Measurements from ENCODE around the gene CDH22. TPM values are rescaled to one million over a fixed set of nuclear protein-coding genes. Genes with fewer than 3 reads are reported as not detected.

Gene CDH22
- total RNA-seq, 1 donor from 2014 or later = 0.18 TPM

DNA sequence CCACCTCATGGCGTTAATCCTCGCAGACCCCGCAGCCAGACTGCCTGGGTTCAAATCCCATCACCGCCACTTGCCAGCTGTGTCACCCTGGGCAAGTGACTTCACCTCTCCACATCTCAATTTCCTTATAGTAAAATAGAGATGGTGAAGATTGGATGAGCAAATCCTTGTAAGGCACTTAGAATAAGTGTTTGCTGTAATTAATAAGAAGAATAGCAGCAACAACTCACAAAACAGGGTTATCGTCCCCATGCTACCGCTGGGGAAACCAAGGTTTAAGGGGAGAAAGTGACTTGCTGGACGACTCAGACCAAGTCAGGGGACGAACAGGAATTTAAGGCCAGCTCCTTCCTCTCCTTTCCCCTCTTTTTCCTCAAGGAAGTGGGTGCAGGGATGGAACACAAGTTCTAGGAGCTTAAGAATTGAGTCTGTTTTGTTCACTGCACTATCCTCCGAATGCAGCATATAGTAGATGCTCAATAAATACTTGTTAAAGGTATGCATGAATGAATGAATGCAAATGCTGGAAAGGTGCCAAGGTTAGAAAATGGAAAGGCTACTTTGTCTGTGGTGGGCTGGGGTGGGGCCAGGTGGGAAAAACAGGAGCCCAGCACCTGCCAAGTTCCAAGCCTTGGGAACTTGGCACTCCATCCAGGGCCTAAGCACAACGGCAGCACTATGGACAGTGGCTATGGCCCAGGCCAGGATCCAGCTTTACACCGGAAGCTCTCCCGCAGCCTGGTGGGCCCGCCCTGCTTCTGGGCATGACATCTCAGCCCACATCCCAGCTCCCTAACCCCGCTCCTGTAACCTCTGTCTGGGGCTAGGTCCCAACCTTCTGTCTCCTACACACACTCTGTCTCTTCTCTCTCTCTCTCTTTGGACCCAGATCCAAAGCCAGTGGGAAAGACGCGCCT, 4.9 kb upstream of the CDH22 start:
- no peaks in the 10 kb centered on the region for H3K9me3 Mint-ChIP-seq
- peaks cover 7% of the 10 kb centered on the region for H3K4me1 Mint-ChIP-seq
- H3K27ac Mint-ChIP-seq = no peak overlapping the region
- peaks cover 94% of the 10 kb centered on the region for H3K27me3 Mint-ChIP-seq (ENCODE audit: low read depth)
- no peak for DNase-seq (ENCODE audit: low spot score in 2 of 2, unreplicated experiment in 2 of 2)
- TF ChIP-seq, protein P1, sequence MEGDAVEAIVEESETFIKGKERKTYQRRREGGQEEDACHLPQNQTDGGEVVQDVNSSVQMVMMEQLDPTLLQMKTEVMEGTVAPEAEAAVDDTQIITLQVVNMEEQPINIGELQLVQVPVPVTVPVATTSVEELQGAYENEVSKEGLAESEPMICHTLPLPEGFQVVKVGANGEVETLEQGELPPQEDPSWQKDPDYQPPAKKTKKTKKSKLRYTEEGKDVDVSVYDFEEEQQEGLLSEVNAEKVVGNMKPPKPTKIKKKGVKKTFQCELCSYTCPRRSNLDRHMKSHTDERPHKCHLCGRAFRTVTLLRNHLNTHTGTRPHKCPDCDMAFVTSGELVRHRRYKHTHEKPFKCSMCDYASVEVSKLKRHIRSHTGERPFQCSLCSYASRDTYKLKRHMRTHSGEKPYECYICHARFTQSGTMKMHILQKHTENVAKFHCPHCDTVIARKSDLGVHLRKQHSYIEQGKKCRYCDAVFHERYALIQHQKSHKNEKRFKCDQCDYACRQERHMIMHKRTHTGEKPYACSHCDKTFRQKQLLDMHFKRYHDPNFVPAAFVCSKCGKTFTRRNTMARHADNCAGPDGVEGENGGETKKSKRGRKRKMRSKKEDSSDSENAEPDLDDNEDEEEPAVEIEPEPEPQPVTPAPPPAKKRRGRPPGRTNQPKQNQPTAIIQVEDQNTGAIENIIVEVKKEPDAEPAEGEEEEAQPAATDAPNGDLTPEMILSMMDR (IDR thresholded peaks at IDR 0.05; ENCODE audit: unreplicated experiment) = no peak
- no peaks in the 10 kb centered on the region for H3K36me3 Mint-ChIP-seq
- H3K4me3 Mint-ChIP-seq = no peak overlapping the region

DNA sequence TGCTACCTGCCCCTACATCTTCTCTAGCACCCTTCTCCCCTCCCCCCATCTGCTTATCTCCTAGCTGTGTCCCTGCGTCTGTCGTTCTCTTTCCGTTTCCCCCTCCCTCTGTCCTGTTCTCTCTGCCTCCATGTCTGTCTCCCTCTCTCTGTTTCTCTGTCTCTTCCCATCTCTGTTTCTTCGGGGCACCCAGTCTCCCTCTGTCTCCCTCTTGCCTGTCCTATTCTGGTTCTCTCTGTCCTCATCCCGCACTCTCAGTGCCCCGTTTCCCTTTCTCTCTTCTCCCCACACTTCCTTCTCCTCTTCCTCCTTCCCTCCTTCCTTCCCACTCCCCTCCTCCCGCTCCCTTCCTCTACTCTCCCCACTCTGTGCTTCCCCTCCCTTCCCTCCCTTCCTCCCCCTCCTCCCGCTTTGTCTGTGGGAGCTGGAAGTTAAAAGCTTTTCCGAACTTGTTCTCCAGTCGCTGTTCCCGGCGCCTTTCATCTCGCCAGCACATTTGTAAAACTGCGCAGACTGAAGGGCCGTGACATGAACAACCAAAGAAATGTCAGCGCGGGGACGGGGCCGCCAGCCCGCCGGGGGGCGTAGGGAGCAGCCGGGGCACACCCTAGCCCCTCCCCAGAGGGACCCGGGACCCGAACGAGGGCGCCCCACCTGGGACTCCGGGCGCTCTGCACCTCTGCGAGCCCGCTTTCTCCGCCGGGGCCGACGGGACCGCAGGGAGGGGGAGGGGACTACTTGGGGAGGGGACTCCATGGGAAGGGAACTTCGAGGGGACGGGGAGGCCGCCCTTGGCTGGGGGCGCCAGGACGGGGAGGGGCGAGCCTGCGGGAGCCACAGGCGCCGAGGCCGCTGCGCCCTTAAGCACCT, 4.0 kb upstream of the CDH22 start:
- Mint-ChIP-seq H3K36me3 (no peaks in the 10 kb centered on the region), H3K4me3 (peak overlapping the region; percentile 25), H3K27me3 (ENCODE audit: low read depth) (peaks cover 86% of the 10 kb centered on the region), H3K27ac (no peak overlapping the region), H3K9me3 (no peaks in the 10 kb centered on the region), H3K4me1 (peaks cover 7% of the 10 kb centered on the region)
- TF ChIP-seq, protein P1 (IDR thresholded peaks at IDR 0.05; ENCODE audit: unreplicated experiment) = no peak
- peak in 1 of 2 experiments; percentile 54 for DNase-seq (ENCODE audit: low spot score in 2 of 2, unreplicated experiment in 2 of 2)

GRCh38 chr20:46311719-46312074, 3.4 kb upstream of the CDH22 start:
- no peaks in the 10 kb centered on the region for H3K9me3 Mint-ChIP-seq
- no peak overlapping the region for H3K27ac Mint-ChIP-seq
- peaks cover 86% of the 10 kb centered on the region for H3K27me3 Mint-ChIP-seq (ENCODE audit: low read depth)
- TF ChIP-seq, protein P1 (IDR thresholded peaks at IDR 0.05; ENCODE audit: unreplicated experiment) = no peak
- peak overlapping the region; percentile 9 for H3K4me3 Mint-ChIP-seq
- H3K4me1 Mint-ChIP-seq = peaks cover 7% of the 10 kb centered on the region
- no peaks in the 10 kb centered on the region for H3K36me3 Mint-ChIP-seq
- no peak for DNase-seq (ENCODE audit: low spot score in 2 of 2, unreplicated experiment in 2 of 2)

GRCh38 chr20:46311039-46311650, 2.8 kb upstream of the CDH22 start:
- H3K27me3 Mint-ChIP-seq (ENCODE audit: low read depth) = peaks cover 86% of the 10 kb centered on the region

GRCh38 chr20:46309945-46310344, 1.6 kb upstream of the CDH22 start:
- Mint-ChIP-seq H3K36me3 (no peaks in the 10 kb centered on the region), H3K27me3 (ENCODE audit: low read depth) (peaks cover 87% of the 10 kb centered on the region), H3K27ac (no peak overlapping the region), H3K4me3 (peak overlapping the region; percentile 4), H3K4me1 (peaks cover 7% of the 10 kb centered on the region), H3K9me3 (no peaks in the 10 kb centered on the region)
- TF ChIP-seq, protein P1 (IDR thresholded peaks at IDR 0.05; ENCODE audit: unreplicated experiment) = no peak
- DNase-seq (ENCODE audit: low spot score in 2 of 2, unreplicated experiment in 2 of 2) = no peak

More at GRCh38 chr20:46311039-46311650, 2.8 kb upstream of the CDH22 start:
- H3K4me3 Mint-ChIP-seq = no peak overlapping the region
- peaks cover 7% of the 10 kb centered on the region for H3K4me1 Mint-ChIP-seq
- H3K9me3 Mint-ChIP-seq = no peaks in the 10 kb centered on the region
- no peak for DNase-seq (ENCODE audit: low spot score in 2 of 2, unreplicated experiment in 2 of 2)
- H3K27ac Mint-ChIP-seq = no peak overlapping the region
- TF ChIP-seq, protein P1 (IDR thresholded peaks at IDR 0.05; ENCODE audit: unreplicated experiment) = no peak
- no peaks in the 10 kb centered on the region for H3K36me3 Mint-ChIP-seq

Data from mesothelial cell of epicardium (in vitro differentiated cells).